ENCODE measurements around the gene FLCN.

The FLCN gene

DNA sequence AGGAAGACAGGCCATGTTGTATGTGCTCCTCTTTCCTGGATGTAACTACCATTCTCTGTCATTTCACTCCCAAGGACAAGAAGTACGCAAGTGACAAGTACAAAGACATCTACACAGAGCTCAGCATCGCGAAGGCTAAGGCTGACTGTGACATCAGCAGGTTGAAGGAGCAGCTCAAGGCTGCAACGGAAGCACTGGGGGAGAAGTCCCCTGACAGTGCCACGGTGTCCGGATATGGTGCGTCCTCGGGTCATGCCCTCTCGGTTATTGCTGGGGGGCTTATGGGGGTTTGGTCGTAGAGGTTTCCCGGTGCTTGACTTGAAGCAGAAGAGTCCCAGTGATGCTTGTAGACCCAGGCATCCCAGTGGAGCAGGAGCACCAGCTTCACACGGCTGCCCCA lies 59.8 kb downstream of the FLCN start:
- Histone ChIP-seq H3K4ac (ENCODE audit: low read depth, low read length) (no peak overlapping the region), H3K4me2 (ENCODE audit: low read length) (no peak overlapping the region), H2AK5ac (ENCODE audit: low read length) (no peak overlapping the region), H3K36me3 (ENCODE audit: control insufficient read depth in 1 of 2, insufficient read depth in 2 of 2, low read length in 2 of 2) (peaks cover 85 to 86% of the 10 kb centered on the region in 2 experiments), H3K4me1 (ENCODE audit: control insufficient read depth in 1 of 2, insufficient read depth in 2 of 2, low read length in 2 of 2) (no peaks in the 10 kb centered on the region), H3K9ac (ENCODE audit: low read length) (no peak overlapping the region), H4K91ac (ENCODE audit: low read depth, low read length) (no peak overlapping the region), H4K12ac (ENCODE audit: low read depth, low read length) (no peak overlapping the region), H3K79me2 (ENCODE audit: control insufficient read depth, insufficient read depth, low read length, poor library complexity) (no peaks in the 10 kb centered on the region), H3K9me3 (ENCODE audit: insufficient read depth, low read depth, low read length) (peaks cover 3% of the 10 kb centered on the region), H3K79me1 (ENCODE audit: low read length) (no peaks in the 10 kb centered on the region), H2BK12ac (ENCODE audit: low read length) (no peak overlapping the region), H2AFZ (ENCODE audit: insufficient read depth, low read length, poor library complexity) (no peak overlapping the region), H2BK120ac (ENCODE audit: insufficient read depth, low read length, poor library complexity) (no peak overlapping the region), H3K27ac (ENCODE audit: low read depth, low read length) (no peak overlapping the region), H3K14ac (ENCODE audit: low read length) (no peak overlapping the region), H3K18ac (ENCODE audit: low read length) (no peak overlapping the region), H4K8ac (ENCODE audit: low read depth, low read length) (no peak overlapping the region), H2BK5ac (ENCODE audit: low read depth, low read length, poor library complexity) (no peak overlapping the region), H3K27me3 (ENCODE audit: insufficient read depth, low read length) (no peaks in the 10 kb centered on the region), H3K23ac (ENCODE audit: low read length) (no peak overlapping the region), H3K4me3 (ENCODE audit: low read depth, low read length) (no peak overlapping the region)
- WGBS (ENCODE audit: extremely low coverage, insufficient coverage, insufficient read length), result no CpG with 5 or more reads among the region's 12 CpGs
- no peak for DNase-seq

DNA sequence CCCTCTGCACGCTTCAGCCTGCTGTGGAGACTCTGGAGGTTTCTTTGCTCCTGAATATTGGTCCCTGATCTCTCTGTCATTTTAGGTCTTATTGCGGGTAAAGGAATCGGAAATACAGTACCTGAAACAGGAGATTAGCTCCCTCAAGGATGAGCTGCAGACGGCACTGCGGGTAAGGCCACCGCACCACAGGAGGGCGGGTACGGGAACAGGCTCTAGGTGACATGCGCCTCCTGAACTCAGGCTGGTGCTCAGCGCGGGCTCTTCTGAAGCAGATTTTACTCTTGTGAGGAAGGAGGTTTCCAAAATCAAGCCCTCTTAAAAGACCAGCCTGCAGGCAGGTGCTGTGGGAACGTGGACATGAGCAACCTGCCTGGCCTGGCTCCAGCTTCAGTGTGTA lies 60.6 kb downstream of the FLCN start:
- Histone ChIP-seq H3K4me2 (ENCODE audit: low read length) (no peak overlapping the region), H3K4ac (ENCODE audit: low read depth, low read length) (no peak overlapping the region), H3K23ac (ENCODE audit: low read length) (no peak overlapping the region), H3K79me1 (ENCODE audit: low read length) (no peaks in the 10 kb centered on the region), H2BK120ac (ENCODE audit: insufficient read depth, low read length, poor library complexity) (no peak overlapping the region), H2AFZ (ENCODE audit: insufficient read depth, low read length, poor library complexity) (no peak overlapping the region), H4K91ac (ENCODE audit: low read depth, low read length) (no peak overlapping the region), H3K18ac (ENCODE audit: low read length) (no peak overlapping the region), H2AK5ac (ENCODE audit: low read length) (no peak overlapping the region), H3K9me3 (ENCODE audit: insufficient read depth, low read depth, low read length) (peaks cover 3% of the 10 kb centered on the region), H2BK12ac (ENCODE audit: low read length) (no peak overlapping the region), H3K9ac (ENCODE audit: low read length) (no peak overlapping the region), H3K79me2 (ENCODE audit: control insufficient read depth, insufficient read depth, low read length, poor library complexity) (no peaks in the 10 kb centered on the region), H3K27me3 (ENCODE audit: insufficient read depth, low read length) (no peaks in the 10 kb centered on the region), H2BK5ac (ENCODE audit: low read depth, low read length, poor library complexity) (no peak overlapping the region), H3K4me3 (ENCODE audit: low read depth, low read length) (no peak overlapping the region), H4K12ac (ENCODE audit: low read depth, low read length) (no peak overlapping the region), H3K27ac (ENCODE audit: low read depth, low read length) (no peak overlapping the region), H3K4me1 (ENCODE audit: control insufficient read depth in 1 of 2, insufficient read depth in 2 of 2, low read length in 2 of 2) (no peaks in the 10 kb centered on the region), H4K8ac (ENCODE audit: low read depth, low read length) (no peak overlapping the region), H3K36me3 (ENCODE audit: control insufficient read depth in 1 of 2, insufficient read depth in 2 of 2, low read length in 2 of 2) (peaks cover 87% of the 10 kb centered on the region in 2 experiments), H3K14ac (ENCODE audit: low read length) (no peak overlapping the region)
- DNase-seq, result no peak
- no CpG with 5 or more reads among the region's 12 CpGs for WGBS (ENCODE audit: extremely low coverage, insufficient coverage, insufficient read length)

GRCh38 chr17:17175917-17176316 lies 61.1 kb downstream of the FLCN start:
- DNase-seq, result no peak
- Histone ChIP-seq H3K79me1 (ENCODE audit: low read length) (no peaks in the 10 kb centered on the region), H2BK120ac (ENCODE audit: insufficient read depth, low read length, poor library complexity) (no peak overlapping the region), H3K4me2 (ENCODE audit: low read length) (no peak overlapping the region), H4K12ac (ENCODE audit: low read depth, low read length) (peak overlapping the region; percentile 13), H3K14ac (ENCODE audit: low read length) (no peak overlapping the region), H3K9ac (ENCODE audit: low read length) (no peak overlapping the region), H3K27ac (ENCODE audit: low read depth, low read length) (no peak overlapping the region), H4K91ac (ENCODE audit: low read depth, low read length) (no peak overlapping the region), H4K8ac (ENCODE audit: low read depth, low read length) (no peak overlapping the region), H3K9me3 (ENCODE audit: insufficient read depth, low read depth, low read length) (peaks cover 3% of the 10 kb centered on the region), H3K4me3 (ENCODE audit: low read depth, low read length) (no peak overlapping the region), H3K4ac (ENCODE audit: low read depth, low read length) (no peak overlapping the region), H2BK12ac (ENCODE audit: low read length) (no peak overlapping the region), H3K36me3 (ENCODE audit: control insufficient read depth in 1 of 2, insufficient read depth in 2 of 2, low read length in 2 of 2) (peaks cover 88 to 89% of the 10 kb centered on the region in 2 experiments), H3K23ac (ENCODE audit: low read length) (no peak overlapping the region), H2BK5ac (ENCODE audit: low read depth, low read length, poor library complexity) (no peak overlapping the region), H2AK5ac (ENCODE audit: low read length) (no peak overlapping the region), H3K79me2 (ENCODE audit: control insufficient read depth, insufficient read depth, low read length, poor library complexity) (no peaks in the 10 kb centered on the region), H3K27me3 (ENCODE audit: insufficient read depth, low read length) (no peaks in the 10 kb centered on the region), H3K18ac (ENCODE audit: low read length) (no peak overlapping the region), H2AFZ (ENCODE audit: insufficient read depth, low read length, poor library complexity) (no peak overlapping the region), H3K4me1 (ENCODE audit: control insufficient read depth in 1 of 2, insufficient read depth in 2 of 2, low read length in 2 of 2) (no peaks in the 10 kb centered on the region)
- no CpG with 5 or more reads among the region's 12 CpGs for WGBS (ENCODE audit: extremely low coverage, insufficient coverage, insufficient read length)

GRCh38 chr17:17175340-17175739 lies 61.6 kb downstream of the FLCN start:
- no peak overlapping the region for H2BK120ac ChIP-seq (ENCODE audit: insufficient read depth, low read length, poor library complexity)
- H2BK12ac ChIP-seq (ENCODE audit: low read length), result no peak overlapping the region
- no peaks in the 10 kb centered on the region for H3K79me2 ChIP-seq (ENCODE audit: control insufficient read depth, insufficient read depth, low read length, poor library complexity)
- no peak overlapping the region for H4K8ac ChIP-seq (ENCODE audit: low read depth, low read length)
- H3K4ac ChIP-seq (ENCODE audit: low read depth, low read length), result no peak overlapping the region
- H3K23ac ChIP-seq (ENCODE audit: low read length), result no peak overlapping the region
- no peak overlapping the region for H4K91ac ChIP-seq (ENCODE audit: low read depth, low read length)
- H2AK5ac ChIP-seq (ENCODE audit: low read length), result no peak overlapping the region
- no peak for DNase-seq
- no CpG with 5 or more reads among the region's 8 CpGs for WGBS (ENCODE audit: extremely low coverage, insufficient coverage, insufficient read length)
- H3K79me1 ChIP-seq (ENCODE audit: low read length), result no peaks in the 10 kb centered on the region
- H2AFZ ChIP-seq (ENCODE audit: insufficient read depth, low read length, poor library complexity), result no peak overlapping the region
- peaks cover 84 to 88% of the 10 kb centered on the region in 2 experiments for H3K36me3 ChIP-seq (ENCODE audit: control insufficient read depth in 1 of 2, insufficient read depth in 2 of 2, low read length in 2 of 2)
- no peak overlapping the region for H3K14ac ChIP-seq (ENCODE audit: low read length)
- H3K27ac ChIP-seq (ENCODE audit: low read depth, low read length), result no peak overlapping the region
- no peak overlapping the region for H4K12ac ChIP-seq (ENCODE audit: low read depth, low read length)
- H3K9ac ChIP-seq (ENCODE audit: low read length), result no peak overlapping the region
- no peak overlapping the region for H3K18ac ChIP-seq (ENCODE audit: low read length)
- H3K27me3 ChIP-seq (ENCODE audit: insufficient read depth, low read length), result no peaks in the 10 kb centered on the region
- H2BK5ac ChIP-seq (ENCODE audit: low read depth, low read length, poor library complexity), result no peak overlapping the region
- H3K4me3 ChIP-seq (ENCODE audit: low read depth, low read length), result no peak overlapping the region
- H3K4me2 ChIP-seq (ENCODE audit: low read length), result no peak overlapping the region
- peaks cover 3% of the 10 kb centered on the region for H3K9me3 ChIP-seq (ENCODE audit: insufficient read depth, low read depth, low read length)
- no peaks in the 10 kb centered on the region for H3K4me1 ChIP-seq (ENCODE audit: control insufficient read depth in 1 of 2, insufficient read depth in 2 of 2, low read length in 2 of 2)

All from trophoblast cell (in vitro differentiated cells and primary cell).